Measurements from ENCODE around the gene RAB26. TPM values are rescaled to one million over a fixed set of nuclear protein-coding genes. Genes with fewer than 3 reads are reported as not detected.
"Not testable (repeated sequence)": the region's sequence is repeated elsewhere in the genome, so short reads cannot be mapped to it uniquely, and the experiment has no call there.

The RAB26 gene
- total RNA-seq, 1 donor from 2014 or later, result not detected

DNA sequence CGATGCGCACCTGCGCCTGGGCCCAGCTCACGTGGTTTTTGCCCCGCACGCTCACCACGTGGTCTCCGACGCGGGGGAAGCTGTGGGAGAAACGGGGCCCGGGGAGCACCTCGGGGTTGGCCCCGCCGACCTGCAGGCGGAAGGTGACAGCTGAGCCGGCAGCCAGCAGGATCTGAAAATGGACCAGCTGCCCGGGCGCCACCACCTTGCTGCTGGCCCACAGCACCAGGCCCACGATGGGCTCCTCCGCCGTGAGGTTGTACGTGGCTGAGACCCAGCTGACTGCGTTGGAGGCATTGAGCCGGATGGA lies 39.2 kb upstream of the RAB26 start:
- not testable (repeated sequence) for H3K27me3 ChIP-seq (ENCODE audit: control insufficient read depth in 3 of 3, insufficient read depth in 3 of 3, low read length in 3 of 3); H3K27ac ChIP-seq (ENCODE audit: low read depth, low read length); H3K9me3 ChIP-seq (ENCODE audit: control insufficient read depth in 3 of 3, low read length in 3 of 3); H3K4me1 ChIP-seq (ENCODE audit: control insufficient read depth in 3 of 3, insufficient read depth in 3 of 3, low read length in 3 of 3); H3K9ac ChIP-seq (ENCODE audit: low read depth in 1 of 3, low read length in 3 of 3); H3K4me3 ChIP-seq (ENCODE audit: low read length in 3 of 3)
- peaks cover 23 to 43% (median 25%) of the 10 kb centered on the region in 3 donors for H3K36me3 ChIP-seq (ENCODE audit: control insufficient read depth in 3 of 3, insufficient read depth in 3 of 3, low read length in 3 of 3)

DNA sequence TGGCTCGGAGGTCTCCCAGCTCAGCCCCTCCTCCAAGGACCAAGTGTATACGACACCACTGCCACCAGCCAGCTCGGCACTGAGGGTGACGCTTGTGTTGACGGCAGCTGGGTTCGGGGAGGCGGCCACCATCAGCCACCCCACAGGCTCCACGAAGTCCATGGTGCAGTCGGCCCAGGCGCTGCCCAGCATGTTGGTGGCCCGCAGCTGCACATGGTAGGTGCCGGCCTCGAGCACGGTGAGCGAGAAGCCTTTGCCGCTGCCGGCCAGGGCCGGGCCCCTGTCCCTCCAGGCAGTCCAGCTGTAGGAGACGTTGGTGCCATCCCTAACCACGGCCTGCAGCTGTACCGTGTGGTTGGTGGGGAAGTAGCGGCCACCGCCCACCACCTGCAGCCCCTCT lies 38.6 kb upstream of the RAB26 start:
- H3K27me3 ChIP-seq (ENCODE audit: control insufficient read depth in 3 of 3, insufficient read depth in 3 of 3, low read length in 3 of 3); H3K27ac ChIP-seq (ENCODE audit: low read depth, low read length); H3K4me1 ChIP-seq (ENCODE audit: control insufficient read depth in 3 of 3, insufficient read depth in 3 of 3, low read length in 3 of 3); H3K4me3 ChIP-seq (ENCODE audit: low read length in 3 of 3); H3K9ac ChIP-seq (ENCODE audit: low read depth in 1 of 3, low read length in 3 of 3); H3K9me3 ChIP-seq (ENCODE audit: control insufficient read depth in 3 of 3, low read length in 3 of 3): not testable (repeated sequence)
- peaks cover 23 to 43% (median 25%) of the 10 kb centered on the region in 3 donors for H3K36me3 ChIP-seq (ENCODE audit: control insufficient read depth in 3 of 3, insufficient read depth in 3 of 3, low read length in 3 of 3)

DNA sequence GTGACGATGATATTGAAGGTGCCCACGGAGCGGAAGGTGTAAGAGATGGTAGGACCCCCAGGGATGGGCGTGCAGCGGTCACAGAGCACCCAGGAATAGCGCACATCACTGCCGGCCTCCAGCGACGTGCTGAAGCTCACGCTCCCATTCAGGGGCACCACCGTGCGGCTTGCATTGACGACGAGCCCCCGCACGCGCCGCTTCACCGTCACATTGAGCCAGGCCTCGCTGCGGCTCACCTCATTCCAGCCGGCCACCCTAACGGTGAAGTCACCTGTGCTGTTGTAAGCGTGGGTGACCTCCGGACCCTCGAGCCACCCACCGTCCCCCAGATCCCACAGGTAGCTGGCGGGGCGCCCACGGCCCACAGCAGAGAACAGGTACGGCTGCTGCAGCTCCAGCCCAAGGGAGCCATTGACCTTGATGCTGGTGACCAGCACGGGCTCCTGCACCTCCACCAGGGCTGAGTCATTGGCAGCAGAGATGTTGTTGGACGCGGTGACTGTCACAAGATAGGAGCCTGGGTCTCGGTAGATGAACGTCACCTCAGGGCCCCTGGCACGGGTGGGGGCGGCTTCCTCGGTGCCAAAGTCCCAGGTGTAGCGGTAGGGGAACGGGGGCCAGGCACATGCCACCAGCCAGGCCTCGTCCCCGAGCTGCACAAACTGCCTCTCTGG lies 38.0 kb upstream of the RAB26 start:
- H3K27ac ChIP-seq (ENCODE audit: low read depth, low read length); H3K27me3 ChIP-seq (ENCODE audit: control insufficient read depth in 3 of 3, insufficient read depth in 3 of 3, low read length in 3 of 3); H3K9ac ChIP-seq (ENCODE audit: low read depth in 1 of 3, low read length in 3 of 3); H3K9me3 ChIP-seq (ENCODE audit: control insufficient read depth in 3 of 3, low read length in 3 of 3); H3K4me3 ChIP-seq (ENCODE audit: low read length in 3 of 3): not testable (repeated sequence)
- Histone ChIP-seq H3K36me3 (ENCODE audit: control insufficient read depth in 3 of 3, insufficient read depth in 3 of 3, low read length in 3 of 3) (peaks cover 23 to 41% (median 24%) of the 10 kb centered on the region in 3 donors), H3K4me1 (ENCODE audit: control insufficient read depth in 3 of 3, insufficient read depth in 3 of 3, low read length in 3 of 3) (peaks cover 5 to 13% (median 8%) of the 10 kb centered on the region in 3 donors)

DNA sequence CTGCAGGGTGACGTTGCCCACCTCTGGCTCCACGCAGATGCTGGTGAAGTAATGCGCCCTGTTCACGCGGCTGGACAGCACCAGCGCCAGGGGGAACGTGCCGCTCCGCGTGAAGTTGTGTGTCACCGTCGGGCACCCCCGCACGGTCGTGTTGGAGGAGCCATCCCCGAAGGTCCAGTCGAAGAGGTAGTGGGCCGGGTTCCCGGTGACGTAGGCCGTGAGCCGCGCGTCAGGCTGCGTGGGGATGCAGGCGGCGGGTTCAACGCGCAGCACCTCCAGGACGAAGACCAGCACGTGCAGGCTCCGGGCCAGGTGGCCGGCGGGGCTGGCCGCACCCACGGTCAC lies 37.4 kb upstream of the RAB26 start:
- H3K9ac ChIP-seq (ENCODE audit: low read depth in 1 of 3, low read length in 3 of 3); H3K4me3 ChIP-seq (ENCODE audit: low read length in 3 of 3); H3K27me3 ChIP-seq (ENCODE audit: control insufficient read depth in 3 of 3, insufficient read depth in 3 of 3, low read length in 3 of 3); H3K27ac ChIP-seq (ENCODE audit: low read depth, low read length); H3K9me3 ChIP-seq (ENCODE audit: control insufficient read depth in 3 of 3, low read length in 3 of 3): not testable (repeated sequence)
- Histone ChIP-seq H3K36me3 (ENCODE audit: control insufficient read depth in 3 of 3, insufficient read depth in 3 of 3, low read length in 3 of 3) (peaks cover 21 to 38% (median 23%) of the 10 kb centered on the region in 3 donors), H3K4me1 (ENCODE audit: control insufficient read depth in 3 of 3, insufficient read depth in 3 of 3, low read length in 3 of 3) (peaks cover 5 to 13% (median 8%) of the 10 kb centered on the region in 3 donors)

DNA sequence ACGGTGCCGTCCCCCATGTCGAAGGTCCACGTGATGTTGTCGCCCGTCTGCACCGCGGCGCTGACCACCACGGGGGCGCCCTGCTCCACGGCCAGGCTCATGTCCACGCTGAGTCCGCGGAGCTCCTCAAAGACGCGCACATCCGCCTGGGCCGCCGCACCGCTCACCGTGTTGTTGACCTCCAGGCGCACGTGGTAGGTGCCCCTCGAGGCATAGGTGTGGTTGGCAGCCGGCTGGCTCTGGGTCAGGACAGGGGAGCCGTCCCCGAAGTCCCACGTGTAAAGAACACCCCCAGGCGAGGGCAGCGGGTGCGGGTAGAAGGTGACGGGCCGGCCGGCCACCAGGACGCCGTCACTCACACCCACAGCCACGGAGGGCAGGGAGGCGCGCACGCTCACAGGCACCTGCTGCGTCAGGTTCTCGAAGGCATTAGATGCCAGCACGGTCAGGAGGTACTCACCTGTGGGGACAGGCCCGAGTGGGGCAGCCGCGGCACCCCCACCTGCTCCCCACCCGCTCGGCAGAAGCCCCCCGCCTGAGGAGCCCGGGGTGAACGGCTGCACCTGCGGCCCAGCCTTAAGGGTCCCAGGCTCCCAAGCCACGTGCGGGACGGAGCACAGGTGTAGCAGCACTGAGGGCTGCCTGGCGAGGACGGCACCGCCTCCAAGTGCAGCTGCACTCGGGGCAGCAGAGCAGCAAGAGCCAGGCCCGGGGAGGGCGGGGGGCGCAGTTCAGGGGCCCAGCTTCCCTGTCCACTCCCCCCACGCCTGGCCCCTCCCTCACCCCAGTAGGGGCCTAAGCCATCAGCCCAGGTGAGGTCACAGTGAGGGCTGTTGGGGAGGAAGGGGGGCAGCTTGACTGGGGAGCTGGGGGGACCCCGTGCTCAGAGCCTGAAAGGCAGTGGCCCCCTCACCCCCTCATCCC lies 36.8 kb upstream of the RAB26 start:
- H3K4me1 ChIP-seq (ENCODE audit: control insufficient read depth in 3 of 3, insufficient read depth in 3 of 3, low read length in 3 of 3), result peaks cover 5 to 13% (median 10%) of the 10 kb centered on the region in 3 donors
- not testable (repeated sequence) for H3K27me3 ChIP-seq (ENCODE audit: control insufficient read depth in 3 of 3, insufficient read depth in 3 of 3, low read length in 3 of 3); H3K9me3 ChIP-seq (ENCODE audit: control insufficient read depth in 3 of 3, low read length in 3 of 3); H3K27ac ChIP-seq (ENCODE audit: low read depth, low read length); H3K4me3 ChIP-seq (ENCODE audit: low read length in 3 of 3); H3K9ac ChIP-seq (ENCODE audit: low read depth in 1 of 3, low read length in 3 of 3)
- peaks cover 21 to 36% (median 23%) of the 10 kb centered on the region in 3 donors for H3K36me3 ChIP-seq (ENCODE audit: control insufficient read depth in 3 of 3, insufficient read depth in 3 of 3, low read length in 3 of 3)

DNA sequence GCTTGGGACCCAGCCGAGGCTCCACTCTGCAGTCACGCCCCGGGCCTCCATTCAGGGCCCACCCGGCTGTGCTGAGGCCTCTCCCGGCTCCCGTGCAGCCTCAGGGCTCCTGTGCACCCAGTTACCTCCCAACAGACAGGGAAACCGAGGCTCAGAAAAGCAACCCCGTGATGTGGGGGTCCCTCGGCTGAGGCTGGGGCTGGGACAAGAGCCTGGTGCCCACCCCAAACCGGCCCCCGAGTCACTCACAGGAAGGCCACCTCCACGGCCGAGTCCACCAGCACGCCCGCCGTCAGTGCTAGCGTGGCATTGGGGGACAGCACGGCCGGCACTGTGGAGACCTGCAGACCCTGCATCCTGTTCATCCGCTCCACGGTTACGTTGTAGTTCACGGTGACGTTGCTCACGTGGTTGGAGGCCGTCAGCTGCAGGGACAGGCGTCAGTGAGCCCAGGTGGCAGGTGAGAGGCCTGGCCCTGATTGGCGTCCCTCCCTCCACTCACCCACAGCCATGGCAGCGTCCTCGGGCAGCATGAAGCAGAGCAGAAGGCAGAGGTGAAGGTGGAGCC lies 35.8 kb upstream of the RAB26 start:
- H3K9ac ChIP-seq (ENCODE audit: low read depth in 1 of 3, low read length in 3 of 3); H3K9me3 ChIP-seq (ENCODE audit: control insufficient read depth in 3 of 3, low read length in 3 of 3); H3K27me3 ChIP-seq (ENCODE audit: control insufficient read depth in 3 of 3, insufficient read depth in 3 of 3, low read length in 3 of 3); H3K4me3 ChIP-seq (ENCODE audit: low read length in 3 of 3); H3K27ac ChIP-seq (ENCODE audit: low read depth, low read length): not testable (repeated sequence)
- Histone ChIP-seq H3K36me3 (ENCODE audit: control insufficient read depth in 3 of 3, insufficient read depth in 3 of 3, low read length in 3 of 3) (peaks cover 14 to 28% (median 16%) of the 10 kb centered on the region in 3 donors), H3K4me1 (ENCODE audit: control insufficient read depth in 3 of 3, insufficient read depth in 3 of 3, low read length in 3 of 3) (peaks cover 5 to 13% (median 10%) of the 10 kb centered on the region in 3 donors)

DNA sequence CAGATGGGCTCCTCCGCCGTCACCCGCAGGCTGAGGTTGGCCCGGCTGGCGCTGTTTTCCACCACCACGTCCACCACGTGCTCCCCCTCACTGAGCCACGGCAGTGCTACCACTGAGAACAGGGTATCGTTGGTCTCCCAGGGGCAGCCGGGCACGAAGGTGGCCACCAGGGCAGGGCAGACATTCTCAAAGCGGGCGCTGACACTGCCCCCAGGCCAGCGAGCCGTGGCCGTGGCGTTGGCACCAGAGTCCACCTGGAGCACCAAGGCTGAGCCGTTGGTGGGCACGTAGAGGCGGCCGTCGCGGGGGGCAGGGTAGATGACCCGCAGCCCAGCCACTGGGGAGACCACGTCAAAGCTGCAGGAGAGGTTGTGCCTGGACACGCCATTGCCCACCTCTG lies 34.2 kb upstream of the RAB26 start:
- Histone ChIP-seq H3K9ac (ENCODE audit: low read depth in 1 of 3, low read length in 3 of 3) (peak overlapping the region in 2 of 3 donors; percentile 20 to 70), H3K4me1 (ENCODE audit: control insufficient read depth in 3 of 3, insufficient read depth in 3 of 3, low read length in 3 of 3) (peaks cover 5 to 13% (median 13%) of the 10 kb centered on the region in 3 donors), H3K27ac (ENCODE audit: low read depth, low read length) (peak overlapping the region; percentile 19), H3K36me3 (ENCODE audit: control insufficient read depth in 3 of 3, insufficient read depth in 3 of 3, low read length in 3 of 3) (peaks cover 8 to 18% (median 13%) of the 10 kb centered on the region in 3 donors)
- H3K27me3 ChIP-seq (ENCODE audit: control insufficient read depth in 3 of 3, insufficient read depth in 3 of 3, low read length in 3 of 3); H3K9me3 ChIP-seq (ENCODE audit: control insufficient read depth in 3 of 3, low read length in 3 of 3); H3K4me3 ChIP-seq (ENCODE audit: low read length in 3 of 3): not testable (repeated sequence)

DNA sequence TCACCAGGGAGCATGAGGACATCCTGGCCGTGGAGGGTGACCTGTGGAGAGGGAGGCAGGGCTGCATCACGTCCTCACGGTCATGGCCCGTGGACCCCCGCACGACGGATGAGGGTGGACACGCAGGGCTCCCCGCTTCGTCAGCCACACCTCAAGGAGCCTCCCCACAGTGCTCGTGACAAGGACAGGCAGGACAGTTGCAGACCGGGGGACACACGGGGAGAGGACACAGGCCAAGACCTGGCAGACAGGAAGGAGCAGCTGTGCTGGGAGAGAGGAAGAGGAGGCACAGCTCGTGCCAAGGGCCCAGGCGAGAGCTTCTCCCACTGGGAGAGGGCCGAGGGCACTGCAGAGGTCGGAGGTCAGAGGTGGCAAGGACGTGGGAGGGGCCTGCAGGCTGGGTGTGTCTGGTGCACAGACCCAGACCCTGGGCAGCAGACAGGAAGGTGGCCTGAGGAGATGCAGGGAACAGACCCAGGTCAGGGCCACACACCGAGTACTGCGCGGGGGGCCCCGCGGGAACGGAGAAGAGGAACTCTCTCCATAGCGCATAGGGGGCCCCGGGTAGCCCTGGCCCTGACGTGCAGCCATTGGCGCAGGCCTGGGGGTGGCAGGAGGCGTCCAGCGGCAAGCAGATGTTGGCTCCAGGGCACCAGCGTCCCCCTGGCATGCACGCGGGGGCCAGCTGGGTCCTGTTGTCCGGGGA lies 33.4 kb upstream of the RAB26 start:
- H3K4me3 ChIP-seq (ENCODE audit: low read length in 3 of 3); H3K9me3 ChIP-seq (ENCODE audit: control insufficient read depth in 3 of 3, low read length in 3 of 3); H3K27ac ChIP-seq (ENCODE audit: low read depth, low read length); H3K27me3 ChIP-seq (ENCODE audit: control insufficient read depth in 3 of 3, insufficient read depth in 3 of 3, low read length in 3 of 3): not testable (repeated sequence)
- Histone ChIP-seq H3K4me1 (ENCODE audit: control insufficient read depth in 3 of 3, insufficient read depth in 3 of 3, low read length in 3 of 3) (peaks cover 5 to 14% (median 13%) of the 10 kb centered on the region in 3 donors), H3K36me3 (ENCODE audit: control insufficient read depth in 3 of 3, insufficient read depth in 3 of 3, low read length in 3 of 3) (peaks cover 4 to 16% (median 11%) of the 10 kb centered on the region in 3 donors), H3K9ac (ENCODE audit: low read depth in 1 of 3, low read length in 3 of 3) (peak overlapping the region in 1 of 3 donors; percentile 40)

DNA sequence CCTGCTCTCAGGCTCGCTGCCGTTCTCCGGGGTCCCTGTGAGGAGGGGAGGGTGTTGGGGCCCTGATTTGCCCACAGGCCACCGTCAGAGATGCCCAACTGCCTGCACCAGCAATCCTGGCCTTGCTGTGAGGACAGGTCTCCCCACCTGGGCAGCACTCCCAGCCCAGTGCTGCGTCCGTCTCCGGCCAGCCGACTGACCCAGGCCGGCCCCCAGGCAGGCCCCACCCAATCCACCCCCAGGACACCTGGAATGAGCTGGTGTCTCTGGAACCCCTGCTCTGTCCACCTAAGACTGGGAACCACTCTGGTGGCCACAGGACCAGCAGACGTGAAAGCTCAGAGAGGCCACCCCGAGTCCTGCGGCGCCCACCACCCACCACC lies 32.8 kb upstream of the RAB26 start:
- Histone ChIP-seq H3K36me3 (ENCODE audit: control insufficient read depth in 3 of 3, insufficient read depth in 3 of 3, low read length in 3 of 3) (peaks cover 0 to 12% (median 9%) of the 10 kb centered on the region in 3 donors), H3K9me3 (ENCODE audit: control insufficient read depth in 3 of 3, low read length in 3 of 3) (no peaks in the 10 kb centered on the region), H3K4me3 (ENCODE audit: low read length in 3 of 3) (no peak overlapping the region), H3K4me1 (ENCODE audit: control insufficient read depth in 3 of 3, insufficient read depth in 3 of 3, low read length in 3 of 3) (peaks cover 8 to 17% (median 16%) of the 10 kb centered on the region in 3 donors), H3K9ac (ENCODE audit: low read depth in 1 of 3, low read length in 3 of 3) (no peak overlapping the region), H3K27ac (ENCODE audit: low read depth, low read length) (no peak overlapping the region), H3K27me3 (ENCODE audit: control insufficient read depth in 3 of 3, insufficient read depth in 3 of 3, low read length in 3 of 3) (no peaks in the 10 kb centered on the region)

Data from skeletal muscle tissue (tissue), 4 donors.